ENCODE results near the gene BRSK2. TPM values are rescaled to one million over a fixed set of nuclear protein-coding genes. Genes with fewer than 3 reads are reported as not detected.

The BRSK2 gene
- polyA plus RNA-seq, 1 of the 3 experiments (the other 2 are of a cell fraction): 0.64 TPM

- no peaks in the 10 kb centered on the region; a peak in 1 of 4 replicates for H3K4me1 ChIP-seq (ENCODE audit: control insufficient read depth in 1 of 2, insufficient read depth in 2 of 2, low read depth in 1 of 2, low read length in 1 of 2)
- H3F3A ChIP-seq (replicated peaks; ENCODE audit: insufficient read depth): no peaks in the 10 kb centered on the region
- ChIA-PET CTCF (interaction anchor here (1.3 to 2.1 kb wide), 2 partner anchors 12 to 37 kb away, joined by 4 to 9 read pairs; no protein-coding TSS in a partner anchor), POLR2A (no interaction called here)
- H3K36me3 ChIP-seq (replicated peaks in 1 of 2; ENCODE audit: control insufficient read depth in 1 of 2, insufficient read depth in 2 of 2, low read length in 1 of 2): peaks cover 12 to 51% of the 10 kb centered on the region in 2 experiments
- no peaks in the 10 kb centered on the region for H3K27me3 ChIP-seq (ENCODE audit: insufficient read depth)
- no peak overlapping the region for H3K9ac ChIP-seq
- H3K4me3 ChIP-seq (ENCODE audit: low read depth in 2 of 2, low read length in 1 of 2): no peak overlapping the region
- DNase-seq: no peak
- H2AFZ ChIP-seq (ENCODE audit: low read depth): no peak overlapping the region
- H4K20me1 ChIP-seq (ENCODE audit: insufficient read depth): peaks cover 25% of the 10 kb centered on the region
- no peaks in the 10 kb centered on the region for H3K9me2 ChIP-seq
- H3K79me2 ChIP-seq (ENCODE audit: insufficient read depth): 0 out of 2 replicates have a peak, but pooled peaks cover under 1% of the 10 kb centered on the region
- no peak overlapping the region for H3K4me2 ChIP-seq
- no peak overlapping the region for H3K27ac ChIP-seq (ENCODE audit: low read depth in 2 of 2, low read length in 1 of 2)
- TF ChIP-seq IRF3 (IDR thresholded peaks at IDR 0.05; ENCODE audit: low read depth, low read length) (no peak), CHD2 (IDR thresholded peaks at IDR 0.05; ENCODE audit: low read length, partially characterized antibody) (no peak), TCF12 (IDR thresholded peaks at IDR 0.05) (no peak), REST (IDR thresholded peaks at IDR 0.05; ENCODE audit: low read depth, low read length) (no peak), GABPA (IDR thresholded peaks at IDR 0.05; ENCODE audit: low read depth) (no peak), TAF1 (IDR thresholded peaks at IDR 0.05; ENCODE audit: borderline replicate concordance, low read depth, low read length) (no peak), MEF2A (IDR thresholded peaks at IDR 0.05; ENCODE audit: borderline replicate concordance, low read depth) (no peak), RCOR1 (IDR thresholded peaks at IDR 0.05; ENCODE audit: low read length) (no peak), EP300 (IDR thresholded peaks at IDR 0.05; ENCODE audit: borderline replicate concordance in 1 of 2, low read depth in 1 of 2, low read length in 1 of 2) (no peak), MXI1 (IDR thresholded peaks at IDR 0.05; ENCODE audit: low read depth, low read length) (no peak), RXRA (IDR thresholded peaks at IDR 0.05; ENCODE audit: borderline replicate concordance, low read depth) (no peak), JUND (IDR thresholded peaks at IDR 0.05) (no peak), ZBTB33 (IDR thresholded peaks at IDR 0.05; ENCODE audit: borderline replicate concordance, low read depth) (no peak)
- WGBS (ENCODE audit: low lambda C conversion rate): 85% methylated on average over 8 of the region's 9 CpGs
- H3K9me3 ChIP-seq: no peaks in the 10 kb centered on the region
These were observed 88.8 kb downstream of the BRSK2 start for GRCh38 chr11:1478544-1478943.
